Measurements from ENCODE around the gene ANKRD29.

Gene ANKRD29, protein sequence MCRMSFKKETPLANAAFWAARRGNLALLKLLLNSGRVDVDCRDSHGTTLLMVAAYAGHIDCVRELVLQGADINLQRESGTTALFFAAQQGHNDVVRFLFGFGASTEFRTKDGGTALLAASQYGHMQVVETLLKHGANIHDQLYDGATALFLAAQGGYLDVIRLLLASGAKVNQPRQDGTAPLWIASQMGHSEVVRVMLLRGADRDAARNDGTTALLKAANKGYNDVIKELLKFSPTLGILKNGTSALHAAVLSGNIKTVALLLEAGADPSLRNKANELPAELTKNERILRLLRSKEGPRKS

DNA sequence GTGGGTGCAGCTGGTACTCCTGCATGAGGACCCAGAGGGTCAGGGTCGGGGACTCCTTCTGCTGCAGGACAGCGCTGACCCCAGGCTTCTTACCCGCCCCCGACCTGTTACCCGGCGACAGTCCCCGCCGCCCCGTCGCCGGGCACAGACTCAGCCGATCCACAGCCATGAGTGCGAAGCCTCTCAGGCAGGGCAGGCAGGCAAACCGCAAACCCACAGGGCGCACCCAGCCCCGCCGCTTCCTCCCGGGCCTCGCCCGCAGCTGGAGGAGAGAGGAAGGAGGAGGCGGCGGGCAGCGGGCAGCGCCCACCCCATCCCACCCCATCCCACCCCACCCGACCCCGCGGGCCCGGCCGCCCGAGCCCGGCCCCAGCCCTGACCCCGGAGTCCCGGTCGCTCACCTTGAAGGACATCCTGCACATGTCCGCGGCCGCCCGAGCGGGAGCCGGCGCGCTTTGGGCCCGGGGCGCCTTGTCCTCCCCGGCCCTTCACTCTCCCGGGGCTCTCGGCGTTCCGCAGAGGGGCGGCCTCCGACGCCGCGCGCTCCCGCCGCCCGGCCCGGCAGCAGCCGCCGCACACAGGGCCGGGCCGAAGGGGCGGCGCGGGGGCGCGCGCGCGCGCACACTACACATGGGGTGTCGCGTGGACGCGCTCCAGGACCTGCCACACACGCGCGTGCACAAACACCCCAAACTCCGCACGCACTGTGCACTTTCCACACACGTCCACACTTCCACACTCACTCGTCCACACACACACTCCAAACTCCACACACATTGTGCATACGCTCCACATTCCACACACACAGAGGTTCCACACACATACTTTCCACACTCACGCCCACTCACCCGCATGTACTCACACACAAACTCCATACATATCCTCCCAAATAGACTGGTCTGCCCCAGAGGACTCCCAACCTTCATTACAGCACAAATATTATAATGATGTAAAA lies at the start of gene ANKRD29:
Gene ANKRD29, minus strand, starts transcription at position 603 of the 955 bp plus-strand sequence. Its CDS starts 181 bp downstream, at position 422.
- TF ChIP-seq MAX (IDR thresholded peaks at IDR 0.05) (peak; percentile 47), ZBTB7A (IDR thresholded peaks at IDR 0.05; ENCODE audit: low read depth) (peak; percentile 63; the same call in 1 of the 2 replicates), RAD21 (IDR thresholded peaks at IDR 0.05; ENCODE audit: low read depth) (no peak), EGR1 (IDR thresholded peaks at IDR 0.05) (peak; percentile 45; the same call in 1 of the 2 replicates)

GRCh38 chr18:23712445-23712844 lies 49.7 kb upstream of the ANKRD29 start:
- TF ChIP-seq TEAD4 (IDR thresholded peaks at IDR 0.05): peak; percentile 58; the same call in 1 of the 2 replicates
- peak; percentile 10; the same call in 1 of the 2 replicates for TF ChIP-seq EP300 (IDR thresholded peaks at IDR 0.05; ENCODE audit: borderline replicate concordance)
- TF ChIP-seq, protein P1, sequence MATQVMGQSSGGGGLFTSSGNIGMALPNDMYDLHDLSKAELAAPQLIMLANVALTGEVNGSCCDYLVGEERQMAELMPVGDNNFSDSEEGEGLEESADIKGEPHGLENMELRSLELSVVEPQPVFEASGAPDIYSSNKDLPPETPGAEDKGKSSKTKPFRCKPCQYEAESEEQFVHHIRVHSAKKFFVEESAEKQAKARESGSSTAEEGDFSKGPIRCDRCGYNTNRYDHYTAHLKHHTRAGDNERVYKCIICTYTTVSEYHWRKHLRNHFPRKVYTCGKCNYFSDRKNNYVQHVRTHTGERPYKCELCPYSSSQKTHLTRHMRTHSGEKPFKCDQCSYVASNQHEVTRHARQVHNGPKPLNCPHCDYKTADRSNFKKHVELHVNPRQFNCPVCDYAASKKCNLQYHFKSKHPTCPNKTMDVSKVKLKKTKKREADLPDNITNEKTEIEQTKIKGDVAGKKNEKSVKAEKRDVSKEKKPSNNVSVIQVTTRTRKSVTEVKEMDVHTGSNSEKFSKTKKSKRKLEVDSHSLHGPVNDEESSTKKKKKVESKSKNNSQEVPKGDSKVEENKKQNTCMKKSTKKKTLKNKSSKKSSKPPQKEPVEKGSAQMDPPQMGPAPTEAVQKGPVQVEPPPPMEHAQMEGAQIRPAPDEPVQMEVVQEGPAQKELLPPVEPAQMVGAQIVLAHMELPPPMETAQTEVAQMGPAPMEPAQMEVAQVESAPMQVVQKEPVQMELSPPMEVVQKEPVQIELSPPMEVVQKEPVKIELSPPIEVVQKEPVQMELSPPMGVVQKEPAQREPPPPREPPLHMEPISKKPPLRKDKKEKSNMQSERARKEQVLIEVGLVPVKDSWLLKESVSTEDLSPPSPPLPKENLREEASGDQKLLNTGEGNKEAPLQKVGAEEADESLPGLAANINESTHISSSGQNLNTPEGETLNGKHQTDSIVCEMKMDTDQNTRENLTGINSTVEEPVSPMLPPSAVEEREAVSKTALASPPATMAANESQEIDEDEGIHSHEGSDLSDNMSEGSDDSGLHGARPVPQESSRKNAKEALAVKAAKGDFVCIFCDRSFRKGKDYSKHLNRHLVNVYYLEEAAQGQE (IDR thresholded peaks at IDR 0.05; ENCODE audit: low read depth): no peak
- no peak for TF ChIP-seq CEBPB (IDR thresholded peaks at IDR 0.05)
- TF ChIP-seq USF1 (IDR thresholded peaks at IDR 0.05): no peak
- no peak for TF ChIP-seq EGR1 (IDR thresholded peaks at IDR 0.05)
- TF ChIP-seq MAX (IDR thresholded peaks at IDR 0.05): peak; percentile 80
- no peak for TF ChIP-seq YY1 (IDR thresholded peaks at IDR 0.05; ENCODE audit: low read depth)

GRCh38 chr18:23711426-23711825 lies 48.7 kb upstream of the ANKRD29 start:
- TF ChIP-seq ZBTB7A (IDR thresholded peaks at IDR 0.05; ENCODE audit: low read depth) (no peak), CEBPB (IDR thresholded peaks at IDR 0.05) (no peak), TAF1 (IDR thresholded peaks at IDR 0.05; ENCODE audit: low read depth) (no peak), CREB1 (IDR thresholded peaks at IDR 0.05; ENCODE audit: low read depth) (no peak), YY1 (IDR thresholded peaks at IDR 0.05; ENCODE audit: low read depth) (no peak), MAX (IDR thresholded peaks at IDR 0.05) (no peak), TCF12 (IDR thresholded peaks at IDR 0.05; ENCODE audit: low read depth) (no peak), EGR1 (IDR thresholded peaks at IDR 0.05) (no peak)
- TF ChIP-seq, protein P1 (IDR thresholded peaks at IDR 0.05; ENCODE audit: low read depth): no peak

- no peak for TF ChIP-seq EP300 (IDR thresholded peaks at IDR 0.05; ENCODE audit: borderline replicate concordance)
- TF ChIP-seq RAD21 (IDR thresholded peaks at IDR 0.05; ENCODE audit: low read depth): no peak
- no peak for TF ChIP-seq FOXM1 (IDR thresholded peaks at IDR 0.05; ENCODE audit: borderline replicate concordance, low read depth)
- no peak for TF ChIP-seq EGR1 (IDR thresholded peaks at IDR 0.05)
- no peak for TF ChIP-seq YY1 (IDR thresholded peaks at IDR 0.05; ENCODE audit: low read depth)
- TF ChIP-seq NFIC (IDR thresholded peaks at IDR 0.05): no peak
- TF ChIP-seq, protein P1 (IDR thresholded peaks at IDR 0.05; ENCODE audit: low read depth): no peak
These were observed 48.2 kb upstream of the ANKRD29 start for GRCh38 chr18:23710946-23711345.
